Left colon (tissue), 2 donors: ENCODE measurements around the gene UBE3C. TPM values are rescaled to one million over a fixed set of nuclear protein-coding genes. Genes with fewer than 3 reads are reported as not detected.
A peak's percentile ranks its signal among the peaks of the same experiment; 100 is the strongest.
"Not testable (repeated sequence)": the region's sequence is repeated elsewhere in the genome, so short reads cannot be mapped to it uniquely, and the experiment has no call there.

ENCODE experiments used
- ATAC-seq: fragments of 200-7000 bp; cut with Tn5 transposase; one replicate; pipeline ENCODE4 v1.9.1; 2020; ENCODE audit warnings: mild to moderate bottlenecking, moderate library complexity
- DNase-seq, 2 donors: peaks; one replicate each; pipeline ENCODE4 v3.0.0-alpha.2; 2020
- intact Hi-C, 2 donors: fragments of 100-400 bp; cut with DNase I in 1 of 2; cut with micrococcal nuclease in 1 of 2; formaldehyde crosslinking; loops; one replicate each; pipeline versions ENCODE4 v1.11.2 to v1.14.0; 2022; cut with DNase I, micrococcal nuclease
- long read RNA-seq: library from polyadenylated mRNA; unstranded; transcript quantifications from one replicate; pipeline ENCODE4 v2.0.0, GENCODE V29; 2021
- total RNA-seq, 2 donors: library from RNA; stranded (reverse); fragmentation: NEBNext Ultra II Directional; extraction: Animal tissue kit (Norgen Biotek cat#: 25700); gene quantifications; one replicate each; pipeline ENCODE4 v1.2.1, GENCODE V29; 2021
- donor health status: DM: no; HTN: no; CAD: no.
- donor health status: DM: yes; HTN: yes; CAD: no.

The UBE3C gene
- 10 to 100 TPM; 54.4 to 71.8 TPM for total RNA-seq
- long read RNA-seq, full-length matches to known transcripts, result 11 of 35 reads
- long read RNA-seq, partial matches to known transcripts, result 17 of 35 reads
- long read RNA-seq, other reads (novel, unspliced or antisense), result 7 of 35 reads

- intact Hi-C loops, result loop anchor here in 1 of 2 donors (5.0 kb wide), 1 partner anchor 186 kb away; no protein-coding TSS in a partner anchor
- ATAC-seq, result peak; percentile 88
- DNase-seq, result peak; percentile 90 to 95
Measured at GRCh38 chr7:157138424-157139110, at the start of gene UBE3C. UBE3C (plus strand) TSS chr7:157138926; CDS start chr7:157139273, 347 bp downstream.

- intact Hi-C loops, result no loop called here
- ATAC-seq, result no peak
- DNase-seq, result no peak
Measured at GRCh38 chr7:157089100-157089610, 49.6 kb upstream of the UBE3C start.

GRCh38 chr7:157090485-157091165, 48.1 kb upstream of the UBE3C start:
- ATAC-seq, result no peak
- intact Hi-C loops, result no loop called here
- no peak for DNase-seq

GRCh38 chr7:157096286-157097055, 42.3 kb upstream of the UBE3C start:
- ATAC-seq, result no peak
- intact Hi-C loops, result no loop called here

GRCh38 chr7:157097056-157097329, 41.7 kb upstream of the UBE3C start:
- intact Hi-C loops, result no loop called here
- no peak for ATAC-seq
- no peak for DNase-seq

More at GRCh38 chr7:157096286-157097055, 42.3 kb upstream of the UBE3C start:
- no peak for DNase-seq

GRCh38 chr7:157097569-157097968, 41.2 kb upstream of the UBE3C start:
- ATAC-seq (peak; percentile 94), DNase-seq (peak; percentile 35 to 39)
- intact Hi-C loops, result no loop called here

GRCh38 chr7:157100005-157100404, 38.7 kb upstream of the UBE3C start:
- ATAC-seq, DNase-seq, intact Hi-C loops: not testable (repeated sequence)

GRCh38 chr7:157103641-157104040, 35.1 kb upstream of the UBE3C start:
- ATAC-seq, intact Hi-C loops, DNase-seq: not testable (repeated sequence)

GRCh38 chr7:157111311-157111710, 27.4 kb upstream of the UBE3C start:
- ATAC-seq (no peak), DNase-seq (no peak)
- intact Hi-C loops, result no loop called here

- no peak for ATAC-seq
- no peak for DNase-seq
- intact Hi-C loops, result no loop called here
Measured at GRCh38 chr7:157112706-157113105, 26.0 kb upstream of the UBE3C start.

- intact Hi-C loops, result no loop called here
- ATAC-seq (no peak), DNase-seq (no peak)
Measured at GRCh38 chr7:157113607-157114006, 25.1 kb upstream of the UBE3C start.

GRCh38 chr7:157116762-157117161, 22.0 kb upstream of the UBE3C start:
- no peak for ATAC-seq
- no peak for DNase-seq
- intact Hi-C loops, result no loop called here

GRCh38 chr7:157117796-157118195, 20.9 kb upstream of the UBE3C start:
- no peak for DNase-seq
- intact Hi-C loops, result no loop called here
- ATAC-seq, result no peak

- intact Hi-C loops, result no loop called here
- ATAC-seq, result no peak
Measured at GRCh38 chr7:157120181-157120580, 18.5 kb upstream of the UBE3C start.

GRCh38 chr7:157121184-157121715, 17.5 kb upstream of the UBE3C start:
- DNase-seq, result no peak
- intact Hi-C loops, result no loop called here

More at GRCh38 chr7:157120181-157120580, 18.5 kb upstream of the UBE3C start:
- DNase-seq, result no peak

GRCh38 chr7:157122800-157123495, 15.8 kb upstream of the UBE3C start:
- ATAC-seq, result no peak
- no peak for DNase-seq
- intact Hi-C loops, result no loop called here

More at GRCh38 chr7:157121184-157121715, 17.5 kb upstream of the UBE3C start:
- no peak for ATAC-seq

GRCh38 chr7:157124690-157125089, 14.0 kb upstream of the UBE3C start:
- no peak for DNase-seq
- ATAC-seq, result no peak
- intact Hi-C loops, result no loop called here

GRCh38 chr7:157125376-157126223, 13.1 kb upstream of the UBE3C start:
- no peak for DNase-seq
- intact Hi-C loops, result no loop called here
- ATAC-seq, result no peak
